WTC11 (cell line): ENCODE data around the gene ARHGEF17. TPM values are rescaled to one million over a fixed set of nuclear protein-coding genes. Genes with fewer than 3 reads are reported as not detected.

Experiments
- ATAC-seq: fragments of 200-7000 bp; cut with Tn5 transposase; 2 replicates; pipeline ENCODE4 v1.10.0; 2021; ENCODE audit warnings: mild to moderate bottlenecking, moderate library complexity
- CTCF ChIA-PET: fragments of 300-600 bp; sonication (Branson Sonifier 250); formaldehyde crosslinking; loops from one replicate; lab custom pipeline; 2021; ENCODE audit warnings: antibody characterized with exemption; lab: Charles Lee
- POLR2A ChIA-PET: fragments of 350-600 bp; sonication (Branson Sonifier 250); formaldehyde crosslinking; loops from one replicate; lab custom pipeline; 2021; ENCODE audit warnings: antibody characterized with exemption; lab: Charles Lee
- DNase-seq: peaks from one replicate; pipeline ENCODE4 v3.0.0; 2021; ENCODE audit warnings: low spot score
- H3K27ac Mint-ChIP-seq: 2 replicates; pipeline ENCODE4 v1.8.0; 2021; ENCODE audit warnings: mixed read lengths
- H3K27me3 Mint-ChIP-seq: 2 replicates; pipeline ENCODE4 v1.8.0; 2021; ENCODE audit warnings: low read depth, mild to moderate bottlenecking, moderate library complexity, mixed read lengths
- H3K36me3 Mint-ChIP-seq: 2 replicates; pipeline ENCODE4 v1.8.0; 2021; ENCODE audit warnings: mixed read lengths
- H3K4me1 Mint-ChIP-seq: 2 replicates; pipeline ENCODE4 v1.8.0; 2022; ENCODE audit warnings: mixed read lengths
- H3K4me3 Mint-ChIP-seq: 2 replicates; pipeline ENCODE4 v1.8.0; 2021; ENCODE audit warnings: mild to moderate bottlenecking, moderate library complexity, mixed read lengths
- H3K9me3 Mint-ChIP-seq: 2 replicates; pipeline ENCODE4 v1.8.0; 2021; ENCODE audit warnings: mixed read lengths
- CREB1 ChIP-seq: sonication (generic); formaldehyde crosslinking; IDR thresholded peaks from 2 replicates; pipeline ENCODE4 v1.8.0; 2023; ENCODE audit warnings: mild to moderate bottlenecking, missing genetic modification reagents
- ELF4 ChIP-seq: sonication (generic); formaldehyde crosslinking; IDR thresholded peaks from 2 replicates; pipeline ENCODE4 v1.8.1; 2022; ENCODE audit warnings: low read depth, mild to moderate bottlenecking, moderate library complexity, missing genetic modification reagents
- MYBL2 ChIP-seq: sonication (generic); formaldehyde crosslinking; IDR thresholded peaks from 2 replicates; pipeline ENCODE4 v1.8.1; 2023; ENCODE audit warnings: mild to moderate bottlenecking, moderate library complexity, missing genetic modification reagents
- NFATC4 ChIP-seq: fragments of 250-450 bp; sonication (Bioruptor Pico); IDR thresholded peaks from 2 replicates; pipeline ENCODE4 v1.9.0; 2021; ENCODE audit warnings: mild to moderate bottlenecking
- NFE2L1 ChIP-seq: sonication (generic); formaldehyde crosslinking; IDR thresholded peaks from 2 replicates; pipeline ENCODE4 v1.8.1; 2023; ENCODE audit warnings: missing genetic modification reagents
- SOX15 ChIP-seq: fragments of 250-450 bp; sonication (Bioruptor Pico); IDR thresholded peaks from 2 replicates; pipeline ENCODE4 v1.9.0; 2021; ENCODE audit warnings: mild to moderate bottlenecking
- TEAD4 ChIP-seq: sonication (generic); formaldehyde crosslinking; IDR thresholded peaks from 2 replicates; pipeline ENCODE4 v1.8.0; 2022; ENCODE audit warnings: mild to moderate bottlenecking, missing genetic modification reagents
- ZNF121 ChIP-seq: sonication (generic); formaldehyde crosslinking; IDR thresholded peaks from 2 replicates; pipeline ENCODE4 v1.8.0; 2023; ENCODE audit warnings: missing genetic modification reagents
- ZNF263 ChIP-seq: sonication (generic); formaldehyde crosslinking; IDR thresholded peaks from 2 replicates; pipeline ENCODE4 v1.8.1; 2022; ENCODE audit warnings: low read depth, mild to moderate bottlenecking, moderate library complexity, missing genetic modification reagents
- ZNF671 ChIP-seq: fragments of 250-450 bp; sonication (Bioruptor Pico); IDR thresholded peaks from 2 replicates; pipeline ENCODE4 v1.8.0; 2021; ENCODE audit warnings: mild to moderate bottlenecking
- total RNA-seq: library from RNA; stranded (reverse); gene quantifications from 3 replicates; pipeline ENCODE4 v1.2.3, GENCODE V29; 2021
- TF ChIP-seq, protein P1 (sequence below): sonication (generic); formaldehyde crosslinking; IDR thresholded peaks from 2 replicates; pipeline ENCODE4 v1.8.1; 2023; ENCODE audit warnings: mild to moderate bottlenecking, missing genetic modification reagents
- TF ChIP-seq, protein P2 (sequence below): sonication (generic); formaldehyde crosslinking; IDR thresholded peaks from 2 replicates; pipeline ENCODE4 v1.8.0; 2022; ENCODE audit warnings: mild to moderate bottlenecking, missing genetic modification reagents
- TF ChIP-seq, protein P3 (sequence below): sonication (generic); formaldehyde crosslinking; IDR thresholded peaks from 2 replicates; pipeline ENCODE4 v1.8.0; 2023; ENCODE audit warnings: missing genetic modification reagents, mild to moderate bottlenecking, borderline replicate concordance
- TF ChIP-seq, protein P4 (sequence below): sonication (generic); formaldehyde crosslinking; IDR thresholded peaks from 2 replicates; pipeline ENCODE4 v1.8.0; 2022; ENCODE audit warnings: mild to moderate bottlenecking, missing genetic modification reagents
- TF ChIP-seq, protein P5 (sequence below): sonication (generic); formaldehyde crosslinking; IDR thresholded peaks from 2 replicates; pipeline ENCODE4 v1.8.0; 2023; ENCODE audit warnings: missing genetic modification reagents
- TF ChIP-seq, protein P6 (sequence below): sonication (generic); formaldehyde crosslinking; IDR thresholded peaks from 2 replicates; pipeline ENCODE4 v1.8.1; 2023; ENCODE audit warnings: mild to moderate bottlenecking, missing genetic modification reagents
- TF ChIP-seq, protein P7 (sequence below): sonication (generic); formaldehyde crosslinking; IDR thresholded peaks from 2 replicates; pipeline ENCODE4 v1.8.0; 2022; ENCODE audit warnings: missing genetic modification reagents
- TF ChIP-seq, protein P8 (sequence below): sonication (generic); formaldehyde crosslinking; IDR thresholded peaks from 2 replicates; pipeline ENCODE4 v1.8.0; 2023; ENCODE audit warnings: mild to moderate bottlenecking, missing genetic modification reagents

Gene ARHGEF17
- total RNA-seq, 1 experiment from 2014 or later: 18.2 TPM

DNA sequence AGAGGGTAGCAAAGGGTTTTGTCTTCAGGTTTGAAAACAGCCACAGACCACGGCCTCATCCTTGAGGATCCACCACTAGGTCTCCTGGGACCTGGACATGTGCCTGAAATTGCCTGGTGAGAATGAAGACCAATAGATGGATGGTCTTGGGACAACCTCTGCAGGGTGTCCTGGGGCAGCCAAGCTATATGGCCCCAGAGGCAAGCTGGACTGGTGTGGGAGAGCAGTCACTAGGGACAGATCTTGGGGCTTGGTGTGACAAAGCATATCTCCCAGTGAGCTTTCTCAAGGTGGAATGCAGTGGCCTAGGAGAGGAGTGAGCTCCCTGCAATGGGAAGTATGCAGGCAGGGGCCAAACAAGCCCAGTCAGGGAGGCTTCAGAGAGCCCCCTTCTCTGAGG lies 22.4 kb upstream of the ARHGEF17 start:
- H3K27me3 Mint-ChIP-seq: no peaks in the 10 kb centered on the region; the same call in none of the 2 replicates
- ChIA-PET POLR2A (no interaction called here), CTCF (interaction anchor here (0.8 to 5.2 kb wide), 7 partner anchors 9 to 86 kb away, joined by 3 to 41 read pairs (median 4); no protein-coding TSS in a partner anchor)
- H3K4me3 Mint-ChIP-seq: no peak overlapping the region
- ATAC-seq (no peak), DNase-seq (no peak)
- H3K27ac Mint-ChIP-seq: no peak overlapping the region
- peaks cover 5% of the 10 kb centered on the region for H3K4me1 Mint-ChIP-seq
- no peaks in the 10 kb centered on the region for H3K9me3 Mint-ChIP-seq
- H3K36me3 Mint-ChIP-seq: no peaks in the 10 kb centered on the region
- no peak for TF ChIP-seq ZNF671 (CRISPR knock-in tag)
- TF ChIP-seq, protein P1, sequence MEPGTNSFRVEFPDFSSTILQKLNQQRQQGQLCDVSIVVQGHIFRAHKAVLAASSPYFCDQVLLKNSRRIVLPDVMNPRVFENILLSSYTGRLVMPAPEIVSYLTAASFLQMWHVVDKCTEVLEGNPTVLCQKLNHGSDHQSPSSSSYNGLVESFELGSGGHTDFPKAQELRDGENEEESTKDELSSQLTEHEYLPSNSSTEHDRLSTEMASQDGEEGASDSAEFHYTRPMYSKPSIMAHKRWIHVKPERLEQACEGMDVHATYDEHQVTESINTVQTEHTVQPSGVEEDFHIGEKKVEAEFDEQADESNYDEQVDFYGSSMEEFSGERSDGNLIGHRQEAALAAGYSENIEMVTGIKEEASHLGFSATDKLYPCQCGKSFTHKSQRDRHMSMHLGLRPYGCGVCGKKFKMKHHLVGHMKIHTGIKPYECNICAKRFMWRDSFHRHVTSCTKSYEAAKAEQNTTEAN (CRISPR knock-in tag): no peak
- TF ChIP-seq ZNF263 (CRISPR knock-in tag): no peak
- no peak for TF ChIP-seq NFATC4 (CRISPR knock-in tag)
- TF ChIP-seq CREB1 (CRISPR knock-in tag): no peak
- TF ChIP-seq NFE2L1 (CRISPR knock-in tag): no peak
- TF ChIP-seq TEAD4 (CRISPR knock-in tag): no peak
- TF ChIP-seq, protein P2, sequence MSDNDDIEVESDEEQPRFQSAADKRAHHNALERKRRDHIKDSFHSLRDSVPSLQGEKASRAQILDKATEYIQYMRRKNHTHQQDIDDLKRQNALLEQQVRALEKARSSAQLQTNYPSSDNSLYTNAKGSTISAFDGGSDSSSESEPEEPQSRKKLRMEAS: no peak
- TF ChIP-seq, protein P3, sequence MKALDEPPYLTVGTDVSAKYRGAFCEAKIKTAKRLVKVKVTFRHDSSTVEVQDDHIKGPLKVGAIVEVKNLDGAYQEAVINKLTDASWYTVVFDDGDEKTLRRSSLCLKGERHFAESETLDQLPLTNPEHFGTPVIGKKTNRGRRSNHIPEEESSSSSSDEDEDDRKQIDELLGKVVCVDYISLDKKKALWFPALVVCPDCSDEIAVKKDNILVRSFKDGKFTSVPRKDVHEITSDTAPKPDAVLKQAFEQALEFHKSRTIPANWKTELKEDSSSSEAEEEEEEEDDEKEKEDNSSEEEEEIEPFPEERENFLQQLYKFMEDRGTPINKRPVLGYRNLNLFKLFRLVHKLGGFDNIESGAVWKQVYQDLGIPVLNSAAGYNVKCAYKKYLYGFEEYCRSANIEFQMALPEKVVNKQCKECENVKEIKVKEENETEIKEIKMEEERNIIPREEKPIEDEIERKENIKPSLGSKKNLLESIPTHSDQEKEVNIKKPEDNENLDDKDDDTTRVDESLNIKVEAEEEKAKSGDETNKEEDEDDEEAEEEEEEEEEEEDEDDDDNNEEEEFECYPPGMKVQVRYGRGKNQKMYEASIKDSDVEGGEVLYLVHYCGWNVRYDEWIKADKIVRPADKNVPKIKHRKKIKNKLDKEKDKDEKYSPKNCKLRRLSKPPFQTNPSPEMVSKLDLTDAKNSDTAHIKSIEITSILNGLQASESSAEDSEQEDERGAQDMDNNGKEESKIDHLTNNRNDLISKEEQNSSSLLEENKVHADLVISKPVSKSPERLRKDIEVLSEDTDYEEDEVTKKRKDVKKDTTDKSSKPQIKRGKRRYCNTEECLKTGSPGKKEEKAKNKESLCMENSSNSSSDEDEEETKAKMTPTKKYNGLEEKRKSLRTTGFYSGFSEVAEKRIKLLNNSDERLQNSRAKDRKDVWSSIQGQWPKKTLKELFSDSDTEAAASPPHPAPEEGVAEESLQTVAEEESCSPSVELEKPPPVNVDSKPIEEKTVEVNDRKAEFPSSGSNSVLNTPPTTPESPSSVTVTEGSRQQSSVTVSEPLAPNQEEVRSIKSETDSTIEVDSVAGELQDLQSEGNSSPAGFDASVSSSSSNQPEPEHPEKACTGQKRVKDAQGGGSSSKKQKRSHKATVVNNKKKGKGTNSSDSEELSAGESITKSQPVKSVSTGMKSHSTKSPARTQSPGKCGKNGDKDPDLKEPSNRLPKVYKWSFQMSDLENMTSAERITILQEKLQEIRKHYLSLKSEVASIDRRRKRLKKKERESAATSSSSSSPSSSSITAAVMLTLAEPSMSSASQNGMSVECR (CRISPR knock-in tag): no peak
- TF ChIP-seq, protein P4, sequence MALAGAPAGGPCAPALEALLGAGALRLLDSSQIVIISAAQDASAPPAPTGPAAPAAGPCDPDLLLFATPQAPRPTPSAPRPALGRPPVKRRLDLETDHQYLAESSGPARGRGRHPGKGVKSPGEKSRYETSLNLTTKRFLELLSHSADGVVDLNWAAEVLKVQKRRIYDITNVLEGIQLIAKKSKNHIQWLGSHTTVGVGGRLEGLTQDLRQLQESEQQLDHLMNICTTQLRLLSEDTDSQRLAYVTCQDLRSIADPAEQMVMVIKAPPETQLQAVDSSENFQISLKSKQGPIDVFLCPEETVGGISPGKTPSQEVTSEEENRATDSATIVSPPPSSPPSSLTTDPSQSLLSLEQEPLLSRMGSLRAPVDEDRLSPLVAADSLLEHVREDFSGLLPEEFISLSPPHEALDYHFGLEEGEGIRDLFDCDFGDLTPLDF: no peak
- TF ChIP-seq, protein P5, sequence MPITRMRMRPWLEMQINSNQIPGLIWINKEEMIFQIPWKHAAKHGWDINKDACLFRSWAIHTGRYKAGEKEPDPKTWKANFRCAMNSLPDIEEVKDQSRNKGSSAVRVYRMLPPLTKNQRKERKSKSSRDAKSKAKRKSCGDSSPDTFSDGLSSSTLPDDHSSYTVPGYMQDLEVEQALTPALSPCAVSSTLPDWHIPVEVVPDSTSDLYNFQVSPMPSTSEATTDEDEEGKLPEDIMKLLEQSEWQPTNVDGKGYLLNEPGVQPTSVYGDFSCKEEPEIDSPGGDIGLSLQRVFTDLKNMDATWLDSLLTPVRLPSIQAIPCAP (CRISPR knock-in tag): no peak
- TF ChIP-seq, protein P6, sequence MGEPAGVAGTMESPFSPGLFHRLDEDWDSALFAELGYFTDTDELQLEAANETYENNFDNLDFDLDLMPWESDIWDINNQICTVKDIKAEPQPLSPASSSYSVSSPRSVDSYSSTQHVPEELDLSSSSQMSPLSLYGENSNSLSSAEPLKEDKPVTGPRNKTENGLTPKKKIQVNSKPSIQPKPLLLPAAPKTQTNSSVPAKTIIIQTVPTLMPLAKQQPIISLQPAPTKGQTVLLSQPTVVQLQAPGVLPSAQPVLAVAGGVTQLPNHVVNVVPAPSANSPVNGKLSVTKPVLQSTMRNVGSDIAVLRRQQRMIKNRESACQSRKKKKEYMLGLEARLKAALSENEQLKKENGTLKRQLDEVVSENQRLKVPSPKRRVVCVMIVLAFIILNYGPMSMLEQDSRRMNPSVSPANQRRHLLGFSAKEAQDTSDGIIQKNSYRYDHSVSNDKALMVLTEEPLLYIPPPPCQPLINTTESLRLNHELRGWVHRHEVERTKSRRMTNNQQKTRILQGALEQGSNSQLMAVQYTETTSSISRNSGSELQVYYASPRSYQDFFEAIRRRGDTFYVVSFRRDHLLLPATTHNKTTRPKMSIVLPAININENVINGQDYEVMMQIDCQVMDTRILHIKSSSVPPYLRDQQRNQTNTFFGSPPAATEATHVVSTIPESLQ (CRISPR knock-in tag): no peak

DNA sequence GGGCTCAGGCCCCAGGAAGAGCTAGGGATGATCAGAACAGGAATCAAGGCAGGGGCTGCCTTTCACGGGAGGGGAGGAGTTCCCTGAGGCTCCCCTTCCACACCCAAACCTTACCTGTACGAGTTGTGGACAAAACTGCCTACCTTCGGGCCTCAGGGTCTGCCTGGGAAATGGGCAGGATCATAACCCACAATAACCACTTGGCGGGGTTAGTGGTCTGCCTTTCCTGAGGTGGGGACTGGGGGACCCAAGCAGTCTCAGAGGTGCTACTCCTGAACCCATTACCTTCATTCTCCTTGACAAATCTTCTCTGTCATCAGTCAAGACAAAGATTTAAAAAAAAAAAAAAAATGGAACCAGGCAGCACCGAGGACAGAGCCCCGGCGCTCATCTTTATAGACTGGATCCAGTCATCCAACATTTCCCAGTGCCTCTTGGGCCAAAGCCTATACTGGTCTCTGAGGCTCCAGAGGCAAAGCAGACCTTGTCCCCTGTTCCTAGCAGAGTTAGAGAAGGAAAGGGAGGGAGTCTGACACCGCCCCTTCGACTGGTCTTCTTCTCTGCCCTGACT lies 21.8 kb upstream of the ARHGEF17 start:
- Mint-ChIP-seq H3K36me3 (no peaks in the 10 kb centered on the region), H3K27ac (no peak overlapping the region), H3K9me3 (no peaks in the 10 kb centered on the region), H3K4me1 (peaks cover 5% of the 10 kb centered on the region), H3K4me3 (no peak overlapping the region), H3K27me3 (no peaks in the 10 kb centered on the region; the same call in none of the 2 replicates)
- ChIA-PET POLR2A (no interaction called here), CTCF (interaction anchor here (0.8 to 5.2 kb wide), 7 partner anchors 9 to 86 kb away, joined by 3 to 41 read pairs (median 4); no protein-coding TSS in a partner anchor)
- ATAC-seq (peak; percentile 61), DNase-seq (no peak)
- TF ChIP-seq, protein P7, sequence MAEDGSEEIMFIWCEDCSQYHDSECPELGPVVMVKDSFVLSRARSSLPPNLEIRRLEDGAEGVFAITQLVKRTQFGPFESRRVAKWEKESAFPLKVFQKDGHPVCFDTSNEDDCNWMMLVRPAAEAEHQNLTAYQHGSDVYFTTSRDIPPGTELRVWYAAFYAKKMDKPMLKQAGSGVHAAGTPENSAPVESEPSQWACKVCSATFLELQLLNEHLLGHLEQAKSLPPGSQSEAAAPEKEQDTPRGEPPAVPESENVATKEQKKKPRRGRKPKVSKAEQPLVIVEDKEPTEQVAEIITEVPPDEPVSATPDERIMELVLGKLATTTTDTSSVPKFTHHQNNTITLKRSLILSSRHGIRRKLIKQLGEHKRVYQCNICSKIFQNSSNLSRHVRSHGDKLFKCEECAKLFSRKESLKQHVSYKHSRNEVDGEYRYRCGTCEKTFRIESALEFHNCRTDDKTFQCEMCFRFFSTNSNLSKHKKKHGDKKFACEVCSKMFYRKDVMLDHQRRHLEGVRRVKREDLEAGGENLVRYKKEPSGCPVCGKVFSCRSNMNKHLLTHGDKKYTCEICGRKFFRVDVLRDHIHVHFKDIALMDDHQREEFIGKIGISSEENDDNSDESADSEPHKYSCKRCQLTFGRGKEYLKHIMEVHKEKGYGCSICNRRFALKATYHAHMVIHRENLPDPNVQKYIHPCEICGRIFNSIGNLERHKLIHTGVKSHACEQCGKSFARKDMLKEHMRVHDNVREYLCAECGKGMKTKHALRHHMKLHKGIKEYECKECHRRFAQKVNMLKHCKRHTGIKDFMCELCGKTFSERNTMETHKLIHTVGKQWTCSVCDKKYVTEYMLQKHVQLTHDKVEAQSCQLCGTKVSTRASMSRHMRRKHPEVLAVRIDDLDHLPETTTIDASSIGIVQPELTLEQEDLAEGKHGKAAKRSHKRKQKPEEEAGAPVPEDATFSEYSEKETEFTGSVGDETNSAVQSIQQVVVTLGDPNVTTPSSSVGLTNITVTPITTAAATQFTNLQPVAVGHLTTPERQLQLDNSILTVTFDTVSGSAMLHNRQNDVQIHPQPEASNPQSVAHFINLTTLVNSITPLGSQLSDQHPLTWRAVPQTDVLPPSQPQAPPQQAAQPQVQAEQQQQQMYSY (CRISPR knock-in tag): no peak
- no peak for TF ChIP-seq ZNF121 (CRISPR knock-in tag)
- TF ChIP-seq, protein P8, sequence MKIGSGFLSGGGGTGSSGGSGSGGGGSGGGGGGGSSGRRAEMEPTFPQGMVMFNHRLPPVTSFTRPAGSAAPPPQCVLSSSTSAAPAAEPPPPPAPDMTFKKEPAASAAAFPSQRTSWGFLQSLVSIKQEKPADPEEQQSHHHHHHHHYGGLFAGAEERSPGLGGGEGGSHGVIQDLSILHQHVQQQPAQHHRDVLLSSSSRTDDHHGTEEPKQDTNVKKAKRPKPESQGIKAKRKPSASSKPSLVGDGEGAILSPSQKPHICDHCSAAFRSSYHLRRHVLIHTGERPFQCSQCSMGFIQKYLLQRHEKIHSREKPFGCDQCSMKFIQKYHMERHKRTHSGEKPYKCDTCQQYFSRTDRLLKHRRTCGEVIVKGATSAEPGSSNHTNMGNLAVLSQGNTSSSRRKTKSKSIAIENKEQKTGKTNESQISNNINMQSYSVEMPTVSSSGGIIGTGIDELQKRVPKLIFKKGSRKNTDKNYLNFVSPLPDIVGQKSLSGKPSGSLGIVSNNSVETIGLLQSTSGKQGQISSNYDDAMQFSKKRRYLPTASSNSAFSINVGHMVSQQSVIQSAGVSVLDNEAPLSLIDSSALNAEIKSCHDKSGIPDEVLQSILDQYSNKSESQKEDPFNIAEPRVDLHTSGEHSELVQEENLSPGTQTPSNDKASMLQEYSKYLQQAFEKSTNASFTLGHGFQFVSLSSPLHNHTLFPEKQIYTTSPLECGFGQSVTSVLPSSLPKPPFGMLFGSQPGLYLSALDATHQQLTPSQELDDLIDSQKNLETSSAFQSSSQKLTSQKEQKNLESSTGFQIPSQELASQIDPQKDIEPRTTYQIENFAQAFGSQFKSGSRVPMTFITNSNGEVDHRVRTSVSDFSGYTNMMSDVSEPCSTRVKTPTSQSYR (CRISPR knock-in tag): no peak
- TF ChIP-seq ELF4 (CRISPR knock-in tag): no peak
- no peak for TF ChIP-seq MYBL2 (CRISPR knock-in tag)
- TF ChIP-seq SOX15 (CRISPR knock-in tag): no peak
